H9 (cell line): ENCODE results near the gene DIPK1B. TPM values are rescaled to one million over a fixed set of nuclear protein-coding genes. Genes with fewer than 3 reads are reported as not detected.

Source experiments
- DNase-seq: peaks from one replicate; pipeline ENCODE4 v3.0.0-alpha.2; 2017
- H2AFZ ChIP-seq: one replicate; pipeline ENCODE4 v1.6.1; 2013; ENCODE audit warnings: mild to moderate bottlenecking, low read length, control low read depth, moderate library complexity
- H2AK5ac ChIP-seq: 2 replicates; pipeline ENCODE4 v1.6.1; 2013; ENCODE audit warnings: low read length, control low read depth, mixed read lengths; ENCODE audit not compliant: insufficient read length
- H2BK120ac ChIP-seq: one replicate; pipeline ENCODE4 v1.6.1; 2013; ENCODE audit warnings: low read depth, mild to moderate bottlenecking, low read length, control low read depth, inconsistent platforms; ENCODE audit not compliant: poor library complexity, severe bottlenecking
- H2BK12ac ChIP-seq: 2 replicates; pipeline ENCODE4 v1.6.1; 2013; ENCODE audit warnings: low read length, control low read depth, mixed read lengths, low read depth; ENCODE audit not compliant: insufficient read length
- H2BK15ac ChIP-seq: 2 replicates; pipeline ENCODE4 v1.6.1; 2013; ENCODE audit warnings: low read depth, low read length, control low read depth
- H2BK20ac ChIP-seq: one replicate; pipeline ENCODE4 v1.6.1; 2013; ENCODE audit warnings: low read depth, mild to moderate bottlenecking, low read length, control low read depth, inconsistent platforms; ENCODE audit not compliant: poor library complexity, severe bottlenecking
- H2BK5ac ChIP-seq: 2 replicates; pipeline ENCODE4 v1.6.1; 2013; ENCODE audit warnings: low read length, control low read depth, mixed read lengths; ENCODE audit not compliant: insufficient read length
- H3K14ac ChIP-seq: 2 replicates; pipeline ENCODE4 v1.6.1; 2013; ENCODE audit warnings: low read length, control low read depth; ENCODE audit not compliant: insufficient read depth
- H3K18ac ChIP-seq: 2 replicates; pipeline ENCODE4 v1.6.1; 2013; ENCODE audit warnings: low read depth, mild to moderate bottlenecking, mixed read lengths, low read length, control low read depth; ENCODE audit not compliant: insufficient read length
- H3K23ac ChIP-seq: 2 replicates; pipeline ENCODE4 v1.6.1; 2013; ENCODE audit warnings: low read length, control low read depth, mixed read lengths, low read depth; ENCODE audit not compliant: insufficient read length
- H3K23me2 ChIP-seq: 2 replicates; pipeline ENCODE4 v1.6.1; 2013; ENCODE audit warnings: low read depth, mild to moderate bottlenecking, mixed read lengths, low read length, control low read depth; ENCODE audit not compliant: insufficient read length, poor library complexity, severe bottlenecking
- H3K27ac ChIP-seq: 2 replicates; pipeline ENCODE4 v1.5.1; 2013; ENCODE audit warnings: low read length, control low read depth, mixed read lengths, low read depth; ENCODE audit not compliant: insufficient read length
- H3K27me3 ChIP-seq: 2 replicates; pipeline ENCODE4 v1.6.1; 2013; ENCODE audit warnings: low read length, control low read depth, inconsistent platforms; ENCODE audit not compliant: insufficient read depth
- H3K4ac ChIP-seq: 2 replicates; pipeline ENCODE4 v1.6.1; 2013; ENCODE audit warnings: low read depth, mild to moderate bottlenecking, control low read depth, inconsistent platforms, low read length, moderate library complexity
- H3K4me1 ChIP-seq: 2 replicates; pipeline ENCODE4 v1.6.1; 2013; ENCODE audit warnings: low read length, control low read depth, inconsistent platforms; ENCODE audit not compliant: insufficient read depth
- H3K4me2 ChIP-seq: 2 replicates; pipeline ENCODE4 v1.6.1; 2013; ENCODE audit warnings: low read length, control low read depth, mixed read lengths; ENCODE audit not compliant: insufficient read length, insufficient read depth
- H3K56ac ChIP-seq: 2 replicates; pipeline ENCODE4 v1.6.1; 2013; ENCODE audit warnings: low read depth, mild to moderate bottlenecking, mixed read lengths, low read length, control low read depth; ENCODE audit not compliant: insufficient read length
- H3K79me1 ChIP-seq: 2 replicates; pipeline ENCODE4 v1.6.1; 2013; ENCODE audit warnings: low read depth, mild to moderate bottlenecking, moderate library complexity, low read length, control low read depth, inconsistent platforms; ENCODE audit not compliant: insufficient read depth, poor library complexity, severe bottlenecking
- H3K79me2 ChIP-seq: 2 replicates; pipeline ENCODE4 v1.6.1; 2013; ENCODE audit warnings: low read length, control low read depth, inconsistent platforms; ENCODE audit not compliant: insufficient read depth
- H3K9ac ChIP-seq: 2 replicates; pipeline ENCODE4 v1.6.1; 2013; ENCODE audit warnings: low read length, control low read depth, mixed read lengths; ENCODE audit not compliant: insufficient read length; ENCODE audit errors: extremely low read depth
- H3K9me3 ChIP-seq: one replicate; pipeline ENCODE4 v1.6.1; 2013; ENCODE audit warnings: low read depth, low read length, inconsistent platforms; ENCODE audit not compliant: control insufficient read depth
- H3T11ph ChIP-seq: one replicate; pipeline ENCODE4 v1.6.1; 2013; ENCODE audit warnings: mild to moderate bottlenecking, low read length, control low read depth, inconsistent platforms
- H4K20me1 ChIP-seq: one replicate; pipeline ENCODE4 v1.6.1; 2013; ENCODE audit not compliant: control insufficient read depth, insufficient read length, insufficient read depth
- H4K5ac ChIP-seq: 2 replicates; pipeline ENCODE4 v1.6.1; 2013; ENCODE audit warnings: low read depth, mild to moderate bottlenecking, mixed read lengths, low read length, control low read depth; ENCODE audit not compliant: insufficient read length
- H4K8ac ChIP-seq: replicated peaks from 2 replicates; pipeline ENCODE4 v1.6.1; 2013; ENCODE audit warnings: low read length, control low read depth, mixed read lengths, low read depth; ENCODE audit not compliant: insufficient read length
- H4K91ac ChIP-seq: 2 replicates; pipeline ENCODE4 v1.6.1; 2013; ENCODE audit warnings: low read depth, mild to moderate bottlenecking, moderate library complexity, mixed read lengths, low read length, control low read depth; ENCODE audit not compliant: insufficient read length
- H3K27ac Mint-ChIP-seq, 3 experiments: 2 replicates in 2 of 3; 3 replicates in 1 of 3; pipeline ENCODE4 v1.8.0; 2020 to 2021; ENCODE audit warnings: mixed read lengths in 3 of 3, mild to moderate bottlenecking in 1 of 3, moderate library complexity in 1 of 3
- H3K27me3 Mint-ChIP-seq: 2 replicates; pipeline ENCODE4 v1.8.0; 2021; ENCODE audit warnings: low read depth, mild to moderate bottlenecking, moderate library complexity, mixed read lengths
- H3K36me3 Mint-ChIP-seq, 3 experiments: 2 replicates in 2 of 3; 3 replicates in 1 of 3; pipeline ENCODE4 v1.8.0; 2020 to 2021; ENCODE audit warnings: low read depth in 3 of 3, mixed read lengths in 3 of 3; ENCODE audit not compliant: insufficient read depth in 1 of 3
- H3K4me1 Mint-ChIP-seq, 2 experiments: 2 replicates each; pipeline ENCODE4 v1.8.0; 2020; ENCODE audit warnings: mixed read lengths in 2 of 2
- H3K4me3 Mint-ChIP-seq, 2 experiments: 2 replicates in 1 of 2; 3 replicates in 1 of 2; pipeline ENCODE4 v1.8.0; 2020 to 2021; ENCODE audit warnings: mild to moderate bottlenecking in 2 of 2, mixed read lengths in 2 of 2, moderate library complexity in 1 of 2
- H3K9me3 Mint-ChIP-seq, 2 experiments: 2 replicates in 1 of 2; 3 replicates in 1 of 2; pipeline ENCODE4 v1.8.0; 2020; ENCODE audit warnings: mild to moderate bottlenecking in 2 of 2, mixed read lengths in 2 of 2, moderate library complexity in 1 of 2
- WGBS: extraction: QIAGEN DNeasy Blood & Tissue Kit; methylation state at CpG from one replicate; pipeline ENCODE4 v1.1.7; 2013; ENCODE audit warnings: missing lambda C conversion rate, low lambda C conversion rate, mixed read lengths; ENCODE audit not compliant: insufficient read length; ENCODE audit errors: extremely low coverage; 5-methylcytosine and 5-hydroxymethylcytosine counted together
- total RNA-seq: library from RNA; stranded (reverse); gene quantifications from 2 replicates; pipeline ENCODE4 v1.2.1, GENCODE V29; 2021
- TF ChIP-seq, protein P1 (sequence below): fragments of 200-600 bp; sonication (generic); conservative IDR thresholded peaks from 3 replicates; pipeline ENCODE4 v1.8.0; 2021; ENCODE audit warnings: antibody characterized with exemption, mild to moderate bottlenecking

The DIPK1B gene
- total RNA-seq, 1 experiment from 2014 or later, result 40.3 TPM

DNA sequence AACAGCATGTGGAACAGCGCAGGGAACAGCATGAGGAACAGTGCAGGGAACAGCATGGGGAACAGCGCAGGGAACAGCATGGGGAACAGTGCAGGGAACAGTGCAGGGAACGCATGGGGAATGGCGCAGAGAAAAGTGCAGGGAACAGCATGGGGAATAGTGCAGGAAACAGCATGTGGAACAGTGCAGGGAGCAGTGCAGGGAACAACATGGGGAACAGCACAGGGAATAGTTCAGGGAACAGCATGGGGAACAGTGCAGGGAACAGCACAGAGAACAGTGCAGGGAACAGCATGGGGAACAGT is 43.7 kb downstream of the DIPK1B start:
- Histone ChIP-seq H3K56ac (no peak overlapping the region), H2AK5ac (no peak overlapping the region), H4K20me1 (no peaks in the 10 kb centered on the region), H3K23ac (no peak overlapping the region), H3K27me3 (no peaks in the 10 kb centered on the region), H3K79me1 (no peaks in the 10 kb centered on the region), H3K4me1 (no peaks in the 10 kb centered on the region), H3K4ac (no peak overlapping the region), H4K5ac (no peak overlapping the region), H4K8ac (no peak overlapping the region), H2AFZ (no peak overlapping the region), H2BK15ac (no peak overlapping the region), H3K4me2 (no peak overlapping the region), H3K79me2 (no peaks in the 10 kb centered on the region), H3K9me3 (no peaks in the 10 kb centered on the region), H2BK20ac (no peak overlapping the region), H3K27ac (no peak overlapping the region), H3K14ac (no peak overlapping the region), H3K9ac (no peak overlapping the region), H2BK12ac (no peak overlapping the region), H3K18ac (no peak overlapping the region), H2BK120ac (no peak overlapping the region), H2BK5ac (no peak overlapping the region), H4K91ac (no peak overlapping the region), H3T11ph (no peak overlapping the region), H3K23me2 (no peaks in the 10 kb centered on the region)
- Mint-ChIP-seq H3K36me3 (peaks cover 2 to 15% (median 2%) of the 10 kb centered on the region in 3 experiments; a peak in 6 of 7 replicates), H3K9me3 (peaks cover 20 to 22% of the 10 kb centered on the region in 2 experiments), H3K4me1 (peaks cover 8 to 12% of the 10 kb centered on the region in 2 experiments; a peak in 3 of 4 replicates), H3K27me3 (peaks cover 15% of the 10 kb centered on the region), H3K27ac (no peak overlapping the region), H3K4me3 (no peak overlapping the region)
- TF ChIP-seq, protein P1, sequence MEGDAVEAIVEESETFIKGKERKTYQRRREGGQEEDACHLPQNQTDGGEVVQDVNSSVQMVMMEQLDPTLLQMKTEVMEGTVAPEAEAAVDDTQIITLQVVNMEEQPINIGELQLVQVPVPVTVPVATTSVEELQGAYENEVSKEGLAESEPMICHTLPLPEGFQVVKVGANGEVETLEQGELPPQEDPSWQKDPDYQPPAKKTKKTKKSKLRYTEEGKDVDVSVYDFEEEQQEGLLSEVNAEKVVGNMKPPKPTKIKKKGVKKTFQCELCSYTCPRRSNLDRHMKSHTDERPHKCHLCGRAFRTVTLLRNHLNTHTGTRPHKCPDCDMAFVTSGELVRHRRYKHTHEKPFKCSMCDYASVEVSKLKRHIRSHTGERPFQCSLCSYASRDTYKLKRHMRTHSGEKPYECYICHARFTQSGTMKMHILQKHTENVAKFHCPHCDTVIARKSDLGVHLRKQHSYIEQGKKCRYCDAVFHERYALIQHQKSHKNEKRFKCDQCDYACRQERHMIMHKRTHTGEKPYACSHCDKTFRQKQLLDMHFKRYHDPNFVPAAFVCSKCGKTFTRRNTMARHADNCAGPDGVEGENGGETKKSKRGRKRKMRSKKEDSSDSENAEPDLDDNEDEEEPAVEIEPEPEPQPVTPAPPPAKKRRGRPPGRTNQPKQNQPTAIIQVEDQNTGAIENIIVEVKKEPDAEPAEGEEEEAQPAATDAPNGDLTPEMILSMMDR, result no peak
- no CpG with 5 or more reads among the region's 4 CpGs for WGBS
- DNase-seq, result no peak
